ENCODE data around the gene CD300LF.

The CD300LF gene

DNA sequence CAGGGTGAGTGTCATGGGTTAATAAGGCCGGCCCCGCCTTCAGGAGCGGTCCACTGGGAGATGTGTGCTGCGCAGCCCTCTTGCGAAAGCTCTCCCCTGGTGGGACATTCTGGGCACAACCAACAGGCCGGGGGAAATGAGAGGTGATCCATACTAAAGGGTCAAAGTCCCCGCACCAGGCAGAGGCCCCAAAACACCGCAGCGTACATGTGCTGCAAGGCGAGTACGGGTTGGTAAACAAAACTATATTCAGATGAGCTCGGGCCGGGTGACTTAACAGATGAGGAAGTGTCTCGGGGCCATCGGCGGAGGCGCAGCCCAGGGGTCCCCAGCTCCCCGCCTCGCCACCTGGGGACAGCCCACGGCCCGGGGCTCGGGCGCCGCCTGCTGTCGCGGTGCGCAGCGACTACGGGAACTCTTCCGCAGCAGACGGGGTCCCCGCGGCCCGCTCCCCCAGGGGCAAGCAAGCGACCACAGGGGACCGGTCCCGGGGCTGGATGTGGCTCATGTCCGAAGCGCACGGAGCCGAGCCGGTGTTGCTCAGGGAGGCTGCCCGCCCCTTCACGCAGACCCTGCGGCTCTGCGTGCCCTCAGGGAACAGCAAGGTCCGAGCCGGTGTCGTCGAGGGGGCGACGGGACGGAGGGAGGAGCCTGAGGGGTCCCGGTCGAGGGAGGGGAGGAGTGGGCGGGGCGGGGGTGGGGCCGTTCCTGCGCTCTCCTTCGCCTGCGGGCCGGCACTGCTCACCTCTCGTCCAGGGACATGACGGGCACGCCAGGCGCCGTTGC, 24.0 kb upstream of the CD300LF start, which contains the start of gene RAB37:
TSS of gene RAB37 (plus strand) at position 744 of the 786 bp plus-strand sequence. CDS start at position 761, 17 bp downstream.
- H3K9me3 ChIP-seq (ENCODE audit: insufficient read depth, low read length, severe bottlenecking): no peaks in the 10 kb centered on the region
- TF ChIP-seq, protein P1, sequence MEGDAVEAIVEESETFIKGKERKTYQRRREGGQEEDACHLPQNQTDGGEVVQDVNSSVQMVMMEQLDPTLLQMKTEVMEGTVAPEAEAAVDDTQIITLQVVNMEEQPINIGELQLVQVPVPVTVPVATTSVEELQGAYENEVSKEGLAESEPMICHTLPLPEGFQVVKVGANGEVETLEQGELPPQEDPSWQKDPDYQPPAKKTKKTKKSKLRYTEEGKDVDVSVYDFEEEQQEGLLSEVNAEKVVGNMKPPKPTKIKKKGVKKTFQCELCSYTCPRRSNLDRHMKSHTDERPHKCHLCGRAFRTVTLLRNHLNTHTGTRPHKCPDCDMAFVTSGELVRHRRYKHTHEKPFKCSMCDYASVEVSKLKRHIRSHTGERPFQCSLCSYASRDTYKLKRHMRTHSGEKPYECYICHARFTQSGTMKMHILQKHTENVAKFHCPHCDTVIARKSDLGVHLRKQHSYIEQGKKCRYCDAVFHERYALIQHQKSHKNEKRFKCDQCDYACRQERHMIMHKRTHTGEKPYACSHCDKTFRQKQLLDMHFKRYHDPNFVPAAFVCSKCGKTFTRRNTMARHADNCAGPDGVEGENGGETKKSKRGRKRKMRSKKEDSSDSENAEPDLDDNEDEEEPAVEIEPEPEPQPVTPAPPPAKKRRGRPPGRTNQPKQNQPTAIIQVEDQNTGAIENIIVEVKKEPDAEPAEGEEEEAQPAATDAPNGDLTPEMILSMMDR (IDR thresholded peaks at IDR 0.05; ENCODE audit: borderline replicate concordance, extremely low read depth, low read length, poor library complexity, severe bottlenecking): peak; percentile 69
- peak; percentile 49 for TF ChIP-seq EZH2 (IDR thresholded peaks at IDR 0.05; ENCODE audit: borderline replicate concordance, low read depth, low read length, severe bottlenecking)
- peaks cover 52% of the 10 kb centered on the region for H3K4me1 ChIP-seq (ENCODE audit: insufficient read depth, low read length)
- ATAC-seq (ENCODE audit: insufficient read depth, low read depth) (0 out of 3 replicates have a peak, but pooled peaks have one; percentile 4), DNase-seq (peak; percentile 48)
- peak within 1 kb of the TSS; percentile 69 for H3K4me2 ChIP-seq (ENCODE audit: insufficient read depth, low read length)
- H3K36me3 ChIP-seq (ENCODE audit: insufficient read depth, low read length): no peaks in the 10 kb centered on the region
- peak within 1 kb of the TSS; percentile 58 for H2AFZ ChIP-seq (ENCODE audit: low read depth, low read length)
- peak within 1 kb of the TSS; percentile 78 for H3K27ac ChIP-seq (ENCODE audit: low read length)
- H4K20me1 ChIP-seq (ENCODE audit: insufficient read depth, low read length): no peaks in the 10 kb centered on the region
- peak within 1 kb of the TSS; percentile 67 for H3K9ac ChIP-seq (ENCODE audit: low read depth, low read length)
- peak within 1 kb of the TSS; percentile 25 to 58 for H3K4me3 ChIP-seq (ENCODE audit: low read depth in 1 of 2, low read length in 2 of 2)
- H3K79me2 ChIP-seq (ENCODE audit: insufficient read depth, low read length): peaks cover 8% of the 10 kb centered on the region
- no peaks in the 10 kb centered on the region for H3K27me3 ChIP-seq (ENCODE audit: insufficient read depth, low read length, poor library complexity)

DNA sequence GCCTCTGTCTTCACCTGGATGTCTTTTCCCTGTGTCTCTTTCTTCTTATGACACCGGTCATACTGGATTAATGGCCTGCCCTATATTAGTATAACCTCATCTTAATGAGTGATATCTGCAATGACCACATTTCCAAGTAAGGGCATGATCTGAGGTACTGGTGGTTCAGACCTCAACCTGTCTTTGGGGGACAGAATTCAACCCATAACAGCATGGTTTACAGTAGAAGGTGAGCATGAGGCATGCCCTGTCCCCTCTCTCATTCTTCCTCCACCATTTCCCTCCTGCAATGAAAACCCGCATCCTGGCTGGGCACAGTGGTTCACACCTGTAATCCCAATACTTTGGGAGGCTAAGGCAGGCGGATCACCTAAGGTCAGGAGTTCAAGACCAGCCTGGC, 21.5 kb upstream of the CD300LF start:
- no peak for DNase-seq
- H3K9ac ChIP-seq (ENCODE audit: low read depth, low read length): no peak overlapping the region
- no peak for ATAC-seq (ENCODE audit: insufficient read depth, low read depth)
- H2AFZ ChIP-seq (ENCODE audit: low read depth, low read length): no peak overlapping the region
- H3K79me2 ChIP-seq (ENCODE audit: insufficient read depth, low read length): 0 out of 2 replicates have a peak, but pooled peaks cover 3% of the 10 kb centered on the region
- H3K4me3 ChIP-seq (ENCODE audit: low read depth in 1 of 2, low read length in 2 of 2): no peak overlapping the region
- H4K20me1 ChIP-seq (ENCODE audit: insufficient read depth, low read length): no peaks in the 10 kb centered on the region
- no peak overlapping the region for H3K27ac ChIP-seq (ENCODE audit: low read length)
- H3K4me2 ChIP-seq (ENCODE audit: insufficient read depth, low read length): no peak overlapping the region
- H3K4me1 ChIP-seq (ENCODE audit: insufficient read depth, low read length): peaks cover 30% of the 10 kb centered on the region
- no peaks in the 10 kb centered on the region for H3K27me3 ChIP-seq (ENCODE audit: insufficient read depth, low read length, poor library complexity)
- no peaks in the 10 kb centered on the region for H3K36me3 ChIP-seq (ENCODE audit: insufficient read depth, low read length)
- TF ChIP-seq, protein P1 (IDR thresholded peaks at IDR 0.05; ENCODE audit: borderline replicate concordance, extremely low read depth, low read length, poor library complexity, severe bottlenecking): no peak
- no peak for TF ChIP-seq EZH2 (IDR thresholded peaks at IDR 0.05; ENCODE audit: borderline replicate concordance, low read depth, low read length, severe bottlenecking)
- no peaks in the 10 kb centered on the region for H3K9me3 ChIP-seq (ENCODE audit: insufficient read depth, low read length, severe bottlenecking)

DNA sequence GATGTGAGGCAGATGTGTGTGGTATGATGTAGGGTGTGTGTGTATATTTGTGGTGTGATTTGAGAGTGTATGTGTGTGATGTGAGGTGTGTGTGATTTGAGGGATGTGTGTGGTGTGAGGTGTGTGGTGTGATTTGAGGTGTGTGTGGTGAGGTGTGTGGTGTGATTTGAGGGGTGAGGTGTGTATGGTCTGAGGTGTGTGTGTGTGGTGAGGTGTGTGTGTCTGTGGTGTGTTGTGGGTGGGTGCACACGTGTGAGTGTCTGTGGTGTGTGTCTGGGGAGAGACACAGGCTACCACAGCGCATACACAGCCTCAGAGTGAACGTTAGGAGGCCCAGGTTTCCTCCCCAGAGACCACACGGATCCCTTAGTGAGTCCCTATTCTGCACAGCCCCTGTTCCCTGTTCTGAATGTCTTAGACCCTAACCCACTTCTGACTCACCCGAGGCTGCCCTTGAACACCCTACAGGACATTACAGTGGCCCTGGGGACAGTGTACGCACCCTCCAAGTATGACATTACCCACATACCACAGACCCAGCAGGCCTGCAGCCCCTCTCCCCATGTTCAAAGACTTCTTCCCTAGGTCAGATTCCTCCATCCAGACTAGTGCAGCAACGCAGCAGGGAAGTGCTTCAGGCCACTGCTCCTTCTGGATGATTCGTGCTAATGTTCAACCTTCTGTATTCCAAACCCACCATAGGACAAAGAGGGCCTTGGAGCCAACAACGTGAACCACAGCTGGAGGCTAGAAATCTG, 20.8 kb upstream of the CD300LF start:
- peaks cover 22% of the 10 kb centered on the region for H3K4me1 ChIP-seq (ENCODE audit: insufficient read depth, low read length)
- H4K20me1 ChIP-seq (ENCODE audit: insufficient read depth, low read length): no peaks in the 10 kb centered on the region
- H3K36me3 ChIP-seq (ENCODE audit: insufficient read depth, low read length): no peaks in the 10 kb centered on the region
- H3K79me2 ChIP-seq (ENCODE audit: insufficient read depth, low read length): no peaks in the 10 kb centered on the region
- DNase-seq (no peak), ATAC-seq (ENCODE audit: insufficient read depth, low read depth) (no peak)
- no peak overlapping the region for H3K4me3 ChIP-seq (ENCODE audit: low read depth in 1 of 2, low read length in 2 of 2)
- no peak overlapping the region for H3K27ac ChIP-seq (ENCODE audit: low read length)
- H2AFZ ChIP-seq (ENCODE audit: low read depth, low read length): no peak overlapping the region
- no peaks in the 10 kb centered on the region for H3K9me3 ChIP-seq (ENCODE audit: insufficient read depth, low read length, severe bottlenecking)
- no peak overlapping the region for H3K4me2 ChIP-seq (ENCODE audit: insufficient read depth, low read length)
- no peaks in the 10 kb centered on the region for H3K27me3 ChIP-seq (ENCODE audit: insufficient read depth, low read length, poor library complexity)
- H3K9ac ChIP-seq (ENCODE audit: low read depth, low read length): no peak overlapping the region
- TF ChIP-seq EZH2 (IDR thresholded peaks at IDR 0.05; ENCODE audit: borderline replicate concordance, low read depth, low read length, severe bottlenecking): no peak
- TF ChIP-seq, protein P1 (IDR thresholded peaks at IDR 0.05; ENCODE audit: borderline replicate concordance, extremely low read depth, low read length, poor library complexity, severe bottlenecking): no peak
